ENCODE data around the gene DARS2.
"Not testable (repeated sequence)": the region's sequence is repeated elsewhere in the genome, so short reads cannot be mapped to it uniquely, and the experiment has no call there.

Gene DARS2, protein sequence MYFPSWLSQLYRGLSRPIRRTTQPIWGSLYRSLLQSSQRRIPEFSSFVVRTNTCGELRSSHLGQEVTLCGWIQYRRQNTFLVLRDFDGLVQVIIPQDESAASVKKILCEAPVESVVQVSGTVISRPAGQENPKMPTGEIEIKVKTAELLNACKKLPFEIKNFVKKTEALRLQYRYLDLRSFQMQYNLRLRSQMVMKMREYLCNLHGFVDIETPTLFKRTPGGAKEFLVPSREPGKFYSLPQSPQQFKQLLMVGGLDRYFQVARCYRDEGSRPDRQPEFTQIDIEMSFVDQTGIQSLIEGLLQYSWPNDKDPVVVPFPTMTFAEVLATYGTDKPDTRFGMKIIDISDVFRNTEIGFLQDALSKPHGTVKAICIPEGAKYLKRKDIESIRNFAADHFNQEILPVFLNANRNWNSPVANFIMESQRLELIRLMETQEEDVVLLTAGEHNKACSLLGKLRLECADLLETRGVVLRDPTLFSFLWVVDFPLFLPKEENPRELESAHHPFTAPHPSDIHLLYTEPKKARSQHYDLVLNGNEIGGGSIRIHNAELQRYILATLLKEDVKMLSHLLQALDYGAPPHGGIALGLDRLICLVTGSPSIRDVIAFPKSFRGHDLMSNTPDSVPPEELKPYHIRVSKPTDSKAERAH

DNA sequence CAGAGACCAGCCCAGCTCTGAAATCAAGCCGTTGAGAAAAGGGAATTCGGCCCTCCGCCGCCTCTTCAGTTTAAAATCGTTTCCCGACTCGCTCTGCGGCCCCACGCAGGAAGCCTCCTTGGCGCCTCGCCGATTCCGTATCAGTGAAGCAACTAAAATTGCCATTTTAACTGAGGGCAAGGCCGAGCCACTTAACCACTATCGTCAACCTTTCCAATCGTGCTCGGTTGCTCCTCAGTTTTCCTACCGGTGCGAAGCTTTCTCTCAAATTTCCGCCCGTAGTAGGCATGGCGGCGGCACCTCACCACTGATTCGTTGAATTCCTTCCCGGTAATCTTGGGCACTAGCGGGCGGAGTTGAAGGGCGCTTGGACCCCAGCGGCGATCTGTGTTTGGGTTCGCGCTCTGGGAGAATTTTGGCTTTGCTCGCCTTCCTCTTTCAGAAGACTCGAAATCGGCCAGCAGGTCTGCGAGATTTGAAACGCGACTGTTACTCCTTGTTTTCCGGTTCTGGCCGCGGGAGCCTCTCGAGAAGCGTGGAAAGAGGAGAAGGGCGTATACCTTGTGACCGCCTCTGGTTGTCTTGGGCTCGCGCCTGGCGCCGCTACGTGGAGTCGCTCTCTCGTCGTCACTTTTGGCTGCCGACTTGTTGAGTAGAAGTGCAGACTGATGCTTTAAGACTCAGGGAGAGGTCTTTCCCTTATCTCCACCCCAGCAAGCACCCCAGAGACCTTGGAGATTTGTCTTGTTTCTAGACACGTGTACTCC is at the start of gene DARS2, which contains the start of gene CENPL:
Gene DARS2 (plus strand): TSS at position 359 of the 767 bp plus-strand sequence. CDS start 557 bp downstream, outside the sequence.
Gene CENPL (minus strand): TSS at position 569 of the 767 bp plus-strand sequence. CDS start 13,584 bp downstream, outside the sequence.
- peak within 1 kb of the TSS; percentile 63 for H3K4me3 ChIP-seq (ENCODE audit: low read depth, low read length)
- TF ChIP-seq, protein P1, sequence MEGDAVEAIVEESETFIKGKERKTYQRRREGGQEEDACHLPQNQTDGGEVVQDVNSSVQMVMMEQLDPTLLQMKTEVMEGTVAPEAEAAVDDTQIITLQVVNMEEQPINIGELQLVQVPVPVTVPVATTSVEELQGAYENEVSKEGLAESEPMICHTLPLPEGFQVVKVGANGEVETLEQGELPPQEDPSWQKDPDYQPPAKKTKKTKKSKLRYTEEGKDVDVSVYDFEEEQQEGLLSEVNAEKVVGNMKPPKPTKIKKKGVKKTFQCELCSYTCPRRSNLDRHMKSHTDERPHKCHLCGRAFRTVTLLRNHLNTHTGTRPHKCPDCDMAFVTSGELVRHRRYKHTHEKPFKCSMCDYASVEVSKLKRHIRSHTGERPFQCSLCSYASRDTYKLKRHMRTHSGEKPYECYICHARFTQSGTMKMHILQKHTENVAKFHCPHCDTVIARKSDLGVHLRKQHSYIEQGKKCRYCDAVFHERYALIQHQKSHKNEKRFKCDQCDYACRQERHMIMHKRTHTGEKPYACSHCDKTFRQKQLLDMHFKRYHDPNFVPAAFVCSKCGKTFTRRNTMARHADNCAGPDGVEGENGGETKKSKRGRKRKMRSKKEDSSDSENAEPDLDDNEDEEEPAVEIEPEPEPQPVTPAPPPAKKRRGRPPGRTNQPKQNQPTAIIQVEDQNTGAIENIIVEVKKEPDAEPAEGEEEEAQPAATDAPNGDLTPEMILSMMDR (IDR thresholded peaks at IDR 0.05; ENCODE audit: borderline replicate concordance, insufficient read depth, low read depth, low read length), result no peak

DNA sequence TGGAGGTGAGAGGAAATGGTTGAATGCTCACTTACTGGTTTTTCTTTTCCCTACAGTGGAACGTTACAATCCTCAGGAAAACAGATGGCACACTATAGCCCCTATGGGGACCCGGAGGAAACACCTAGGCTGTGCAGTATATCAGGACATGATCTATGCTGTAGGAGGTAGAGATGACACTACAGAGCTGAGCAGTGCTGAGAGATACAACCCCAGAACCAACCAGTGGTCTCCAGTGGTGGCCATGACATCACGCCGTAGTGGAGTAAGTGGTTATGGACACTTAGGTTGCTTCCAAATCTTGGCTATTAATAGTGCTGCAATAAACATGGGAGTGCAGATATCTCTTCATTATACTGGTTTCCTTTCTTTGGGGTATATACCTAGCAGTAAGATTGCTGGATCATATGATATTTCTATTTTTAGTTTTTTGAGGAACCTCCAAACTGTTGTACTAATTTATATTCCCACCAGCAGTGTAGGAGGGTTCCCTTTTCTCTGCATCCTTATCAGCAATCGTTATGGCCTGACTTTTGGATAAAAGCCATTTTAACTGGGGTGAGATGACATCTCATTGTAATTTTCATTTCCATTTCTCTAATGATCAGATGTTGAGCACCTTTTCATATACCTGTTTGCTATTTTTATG is 48.8 kb upstream of the DARS2 start:
- H3K4me3 ChIP-seq (ENCODE audit: low read depth, low read length), result no peak overlapping the region
- TF ChIP-seq, protein P1 (IDR thresholded peaks at IDR 0.05; ENCODE audit: borderline replicate concordance, insufficient read depth, low read depth, low read length), result no peak

DNA sequence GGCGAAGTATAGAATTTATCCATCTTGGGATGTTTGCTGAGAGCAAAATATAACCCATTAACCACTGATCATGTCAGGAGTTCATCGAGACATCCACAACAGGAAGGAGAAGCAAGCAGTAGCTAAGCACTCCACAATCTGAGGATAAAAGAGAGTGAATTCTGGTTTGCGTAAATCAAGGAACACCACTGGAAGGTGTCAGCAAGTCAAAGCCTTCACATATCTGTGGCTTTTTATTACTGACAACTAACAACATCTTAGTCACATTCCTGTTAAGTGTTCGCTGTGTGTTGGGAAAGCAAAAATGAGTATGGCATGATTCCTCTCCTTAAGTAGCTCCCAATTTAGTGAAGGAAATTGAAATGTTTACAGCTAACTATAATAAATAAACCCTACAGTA is 44.5 kb upstream of the DARS2 start:
- no peak overlapping the region for H3K4me3 ChIP-seq (ENCODE audit: low read depth, low read length)
- TF ChIP-seq, protein P1 (IDR thresholded peaks at IDR 0.05; ENCODE audit: borderline replicate concordance, insufficient read depth, low read depth, low read length), result no peak

DNA sequence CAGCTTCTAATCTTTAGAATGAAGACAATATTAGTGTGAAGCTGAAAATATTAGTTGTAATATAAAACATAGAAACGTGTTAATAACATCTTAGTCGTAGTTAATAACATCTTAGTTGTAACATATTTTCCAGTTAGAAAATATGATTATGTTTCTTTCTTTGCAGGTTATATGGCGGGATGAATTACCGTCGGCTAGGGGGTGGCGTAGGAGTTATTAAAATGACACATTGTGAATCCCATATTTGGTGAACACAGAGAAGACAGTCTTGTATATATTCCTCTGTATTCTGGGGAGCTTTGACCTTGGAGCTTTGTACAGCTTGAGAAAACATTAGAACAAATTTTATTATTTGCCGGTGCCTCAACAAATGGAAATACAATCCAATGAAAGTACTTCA is 39.5 kb upstream of the DARS2 start:
- H3K4me3 ChIP-seq (ENCODE audit: low read depth, low read length), result no peak overlapping the region

GRCh38 chr1:173789841-173790240 is 34.6 kb upstream of the DARS2 start:
- TF ChIP-seq, protein P1 (IDR thresholded peaks at IDR 0.05; ENCODE audit: borderline replicate concordance, insufficient read depth, low read depth, low read length), result no peak
- no peak overlapping the region for H3K4me3 ChIP-seq (ENCODE audit: low read depth, low read length)

More for the DNA sequence above, 39.5 kb upstream of the DARS2 start:
- TF ChIP-seq, protein P1 (IDR thresholded peaks at IDR 0.05; ENCODE audit: borderline replicate concordance, insufficient read depth, low read depth, low read length), result no peak

GRCh38 chr1:173798078-173798477 is 26.4 kb upstream of the DARS2 start:
- no peak overlapping the region for H3K4me3 ChIP-seq (ENCODE audit: low read depth, low read length)
- TF ChIP-seq, protein P1 (IDR thresholded peaks at IDR 0.05; ENCODE audit: borderline replicate concordance, insufficient read depth, low read depth, low read length), result no peak

DNA sequence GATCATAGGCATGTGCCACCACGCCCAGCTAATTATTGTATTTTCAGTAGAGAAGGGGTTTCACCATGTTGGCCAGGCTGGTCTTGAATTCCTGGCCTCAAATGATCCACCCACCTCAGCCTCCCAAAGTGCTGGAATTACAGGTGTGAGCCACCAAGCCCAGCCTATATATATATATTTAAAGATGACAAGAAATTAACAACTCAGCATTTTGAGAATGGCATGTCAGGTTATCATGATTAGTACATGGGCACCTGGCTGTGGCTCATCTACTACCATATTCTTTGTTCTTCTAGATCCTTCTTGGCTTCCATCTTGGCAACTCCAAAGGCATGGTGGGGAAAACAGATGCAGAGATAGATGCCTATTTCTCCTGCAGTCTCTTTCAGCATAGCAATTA is 24.5 kb upstream of the DARS2 start:
- not testable (repeated sequence) for H3K4me3 ChIP-seq (ENCODE audit: low read depth, low read length)

All from GM12875 (cell line).